Endometrial microvascular endothelial cells (primary cell): ENCODE measurements around the gene UNC5CL. TPM values are rescaled to one million over a fixed set of nuclear protein-coding genes. Genes with fewer than 3 reads are reported as not detected.

Source experiments
- in situ Hi-C: cut with HindIII; loops from 2 replicates; pipeline ENCODE4 v1.10.0; 2017; ENCODE audit warnings: low sequenced_read_pairs, low pct_unique_long_range_greater_than_20kb; ENCODE audit errors: inconsistent ontology term
- total RNA-seq: library from RNA; depleted of rRNA; stranded (reverse); fragments of >200 nt; gene quantifications from one replicate; pipeline ENCODE4 v1.2.3, GENCODE V29; 2015; ENCODE audit errors: inconsistent ontology term

The UNC5CL gene
- total RNA-seq, 1 donor from 2014 or later = not detected

GRCh38 chr6:41045664-41046063 lies 6.6 kb upstream of the UNC5CL start:
- in situ Hi-C loops = no loop called here

- in situ Hi-C loops = no loop called here
These were observed 4.1 kb upstream of the UNC5CL start for GRCh38 chr6:41043151-41043550.

GRCh38 chr6:41042226-41043055 lies 3.4 kb upstream of the UNC5CL start, which contains the start of gene TSPO2:
Gene TSPO2 (plus strand): TSS chr6:41042467. CDS start chr6:41042986, 519 bp downstream.
- in situ Hi-C loops = no loop called here

- in situ Hi-C loops = no loop called here
These were observed 2.0 kb upstream of the UNC5CL start for GRCh38 chr6:41040940-41041536.

GRCh38 chr6:41040101-41040939 lies 1.3 kb upstream of the UNC5CL start:
- in situ Hi-C loops = no loop called here

- in situ Hi-C loops = no loop called here
These were observed 816 bp downstream of the UNC5CL start for GRCh38 chr6:41038205-41038604.

GRCh38 chr6:41037107-41037900 lies 1.7 kb downstream of the UNC5CL start:
- in situ Hi-C loops = no loop called here

GRCh38 chr6:41036601-41037000 lies 2.4 kb downstream of the UNC5CL start:
- in situ Hi-C loops = no loop called here

GRCh38 chr6:41036186-41036585 lies 2.8 kb downstream of the UNC5CL start:
- in situ Hi-C loops = no loop called here

GRCh38 chr6:41033776-41034175 lies 5.2 kb downstream of the UNC5CL start:
- in situ Hi-C loops = no loop called here

- in situ Hi-C loops = no loop called here
These were observed 6.2 kb downstream of the UNC5CL start for GRCh38 chr6:41032830-41033229.

GRCh38 chr6:41028561-41029412 lies 10.2 kb downstream of the UNC5CL start:
- in situ Hi-C loops = no loop called here

GRCh38 chr6:41027799-41028560 lies 11.0 kb downstream of the UNC5CL start:
- in situ Hi-C loops = no loop called here

GRCh38 chr6:41027241-41027640 lies 11.8 kb downstream of the UNC5CL start:
- in situ Hi-C loops = no loop called here

- in situ Hi-C loops = no loop called here
These were observed 13.0 kb downstream of the UNC5CL start for GRCh38 chr6:41025966-41026530.

GRCh38 chr6:41023114-41023513 lies 15.9 kb downstream of the UNC5CL start:
- in situ Hi-C loops = no loop called here

- in situ Hi-C loops = no loop called here
These were observed 16.7 kb downstream of the UNC5CL start for GRCh38 chr6:41022294-41022693.
